Gastroesophageal sphincter (tissue), 4 donors: ENCODE results near the gene DNAJC1. TPM values are rescaled to one million over a fixed set of nuclear protein-coding genes. Genes with fewer than 3 reads are reported as not detected.

Source experiments
- ATAC-seq: fragments of 150-250 bp; one replicate; pipeline ENCODE4 v1.9.1; 2016; ENCODE audit warnings: mild to moderate bottlenecking, moderate library complexity
- H3K27ac ChIP-seq, 4 donors: fragments of 200-600 bp; sonication (generic) in 3 of 4; 1 replicate in 3 of 4; 2 replicates in 1 of 4; pipeline ENCODE4 v1.5.1; 2016 to 2019
- H3K27me3 ChIP-seq: fragments of 200-600 bp; sonication (generic); one replicate; pipeline ENCODE4 v1.5.1; 2019
- H3K36me3 ChIP-seq, 2 donors: fragments of 200-600 bp; sonication (generic); one replicate each; pipeline ENCODE4 v1.5.1; 2019; ENCODE audit warnings: control low read depth in 1 of 2
- H3K4me1 ChIP-seq, 3 donors: fragments of 200-600 bp; sonication (generic); 1 replicate in 2 of 3; 2 replicates in 1 of 3; pipeline ENCODE4 v1.5.1; 2016 to 2019; ENCODE audit warnings: control low read depth in 2 of 3
- H3K4me3 ChIP-seq, 2 donors: fragments of 200-600 bp; sonication (generic); one replicate each; pipeline ENCODE4 v1.5.1; 2019; ENCODE audit warnings: mild to moderate bottlenecking in 1 of 2, moderate library complexity in 1 of 2
- H3K9me3 ChIP-seq, 3 donors: fragments of 200-600 bp; sonication (generic); one replicate each; pipeline ENCODE4 v1.5.1; 2017 to 2019; ENCODE audit warnings: control low read depth in 2 of 3
- CTCF ChIP-seq, 4 experiments: fragments of 200-600 bp in 2 of 4; fragments of 450-650 bp in 2 of 4; sonication (generic) in 1 of 4; IDR thresholded peaks; one replicate each; pipeline ENCODE4 v1.5.1; 2017 to 2019; ENCODE audit warnings: antibody characterized with exemption in 4 of 4, mild to moderate bottlenecking in 2 of 4, moderate library complexity in 2 of 4
- EP300 ChIP-seq: sonication (generic); formaldehyde crosslinking; IDR thresholded peaks from one replicate; pipeline ENCODE4 v1.6.1; 2017; ENCODE audit warnings: antibody characterized with exemption, mild to moderate bottlenecking
- POLR2A ChIP-seq, 2 donors: fragments of 450-650 bp; IDR thresholded peaks; one replicate each; pipeline ENCODE4 v1.6.1; 2017; ENCODE audit warnings: antibody characterized with exemption in 2 of 2, mild to moderate bottlenecking in 2 of 2, moderate library complexity in 1 of 2
- POLR2AphosphoS5 ChIP-seq: sonication (generic); formaldehyde crosslinking; IDR thresholded peaks from one replicate; pipeline ENCODE4 v1.6.1; 2017; ENCODE audit warnings: antibody characterized with exemption
- WGBS, 2 donors: methylation state at CpG; one replicate each; pipeline ENCODE4 v1.1.5; 2018; ENCODE audit warnings: low coverage in 1 of 2; 5-methylcytosine and 5-hydroxymethylcytosine counted together
- total RNA-seq, 4 donors: library from RNA; depleted of rRNA; stranded (reverse); fragments of >200 nt; gene quantifications; one replicate each; pipeline ENCODE4 v1.1.0, GENCODE V29; 2016

Gene DNAJC1
- total RNA-seq, 4 donors from 2014 or later, result 40.8 to 87.0 (median 65.4) TPM

GRCh38 chr10:21934307-21934706 is 69.2 kb downstream of the DNAJC1 start:
- whole genome bisulfite sequencing, 2 donors, result 95 to 100% methylated on average over 1 of the region's 1 CpG
- Histone ChIP-seq H3K27ac (no peak overlapping the region), H3K9me3 (peaks cover 0 to 20% (median 0%) of the 10 kb centered on the region in 3 donors), H3K27me3 (no peaks in the 10 kb centered on the region), H3K4me3 (no peak overlapping the region), H3K4me1 (no peaks in the 10 kb centered on the region), H3K36me3 (no peaks in the 10 kb centered on the region)
- TF ChIP-seq POLR2A (IDR thresholded peaks at IDR 0.05), result no peak
- TF ChIP-seq POLR2AphosphoS5, result no peak
- no peak for TF ChIP-seq CTCF (IDR thresholded peaks at IDR 0.05)
- no peak for TF ChIP-seq EP300
- ATAC-seq, result no peak

GRCh38 chr10:21929070-21929469 is 74.5 kb downstream of the DNAJC1 start:
- TF ChIP-seq POLR2A (IDR thresholded peaks at IDR 0.05) (no peak), EP300 (no peak), POLR2AphosphoS5 (no peak), CTCF (IDR thresholded peaks at IDR 0.05) (no peak)
- WGBS, 2 donors, result 86 to 92% methylated on average over 2 of the region's 2 CpGs

GRCh38 chr10:21927631-21928353 is 75.7 kb downstream of the DNAJC1 start:
- H3K27me3 ChIP-seq, result no peaks in the 10 kb centered on the region
- H3K27ac ChIP-seq, result no peak overlapping the region
- TF ChIP-seq CTCF (IDR thresholded peaks at IDR 0.05) (no peak), POLR2A (IDR thresholded peaks at IDR 0.05) (no peak), POLR2AphosphoS5 (no peak), EP300 (no peak)
- no peaks in the 10 kb centered on the region for H3K9me3 ChIP-seq
- no peak for ATAC-seq
- 79 to 88% methylated on average over 4 of the region's 4 CpGs for WGBS, 2 donors
- H3K4me3 ChIP-seq, result no peak overlapping the region
- no peaks in the 10 kb centered on the region for H3K36me3 ChIP-seq
- no peaks in the 10 kb centered on the region for H3K4me1 ChIP-seq

More at GRCh38 chr10:21929070-21929469, 74.5 kb downstream of the DNAJC1 start:
- Histone ChIP-seq H3K27me3 (no peaks in the 10 kb centered on the region), H3K4me3 (no peak overlapping the region), H3K36me3 (no peaks in the 10 kb centered on the region), H3K27ac (no peak overlapping the region), H3K9me3 (no peaks in the 10 kb centered on the region), H3K4me1 (no peaks in the 10 kb centered on the region)
- no peak for ATAC-seq

- Histone ChIP-seq H3K27me3 (no peaks in the 10 kb centered on the region), H3K36me3 (no peaks in the 10 kb centered on the region), H3K27ac (no peak overlapping the region), H3K9me3 (no peaks in the 10 kb centered on the region), H3K4me3 (no peak overlapping the region), H3K4me1 (no peaks in the 10 kb centered on the region)
- ATAC-seq, result no peak
- TF ChIP-seq POLR2A (IDR thresholded peaks at IDR 0.05) (no peak), CTCF (IDR thresholded peaks at IDR 0.05) (no peak), EP300 (no peak), POLR2AphosphoS5 (no peak)
- WGBS, 2 donors, result 26 to 45% methylated on average over 2 of the region's 2 CpGs
Observed at GRCh38 chr10:21926949-21927348, 76.6 kb downstream of the DNAJC1 start.

GRCh38 chr10:21926358-21926925 is 77.1 kb downstream of the DNAJC1 start:
- TF ChIP-seq CTCF (IDR thresholded peaks at IDR 0.05), result no peak
- no peak for TF ChIP-seq POLR2AphosphoS5
- TF ChIP-seq POLR2A (IDR thresholded peaks at IDR 0.05), result no peak
- no peak for TF ChIP-seq EP300
- Histone ChIP-seq H3K27ac (no peak overlapping the region), H3K4me1 (no peaks in the 10 kb centered on the region), H3K27me3 (no peaks in the 10 kb centered on the region), H3K4me3 (no peak overlapping the region), H3K9me3 (no peaks in the 10 kb centered on the region), H3K36me3 (no peaks in the 10 kb centered on the region)
- ATAC-seq, result no peak
